AG04450 (cell line): ENCODE data around the gene MLIP. TPM values are rescaled to one million over a fixed set of nuclear protein-coding genes. Genes with fewer than 3 reads are reported as not detected.
"Not testable (repeated sequence)": the region's sequence is repeated elsewhere in the genome, so short reads cannot be mapped to it uniquely, and the experiment has no call there.

Experiments used
- CTCF ChIA-PET: fragments of 300-600, 350-600 bp; formaldehyde crosslinking; extraction: SDS; loops from one replicate; lab custom pipeline; 2022; ENCODE audit warnings: antibody characterized with exemption, inconsistent platforms; lab: Charles Lee
- POLR2A ChIA-PET: fragments of 350-600 bp; formaldehyde crosslinking; extraction: SDS; loops from one replicate; lab custom pipeline; 2021; ENCODE audit warnings: antibody characterized with exemption, inconsistent platforms; lab: Yijun Ruan, JAX
- DNase-seq: peaks from one replicate; pipeline ENCODE4 v3.0.0-alpha.2; 2011; ENCODE audit warnings: low read depth, low spot score
- H3K27ac ChIP-seq: one replicate; pipeline ENCODE4 v1.5.1; 2012; ENCODE audit warnings: low read depth, low read length, control low read depth
- H3K27me3 ChIP-seq: one replicate; pipeline ENCODE4 v1.6.0; 2012; ENCODE audit warnings: low read length; ENCODE audit not compliant: control insufficient read depth, insufficient read depth
- H3K4me3 ChIP-seq: 2 replicates; pipeline ENCODE4 v1.5.1; 2011; ENCODE audit warnings: mild to moderate bottlenecking, low read depth, low read length, control low read depth
- H3K9me3 ChIP-seq: 2 replicates; pipeline ENCODE4 v1.5.1; 2012; ENCODE audit warnings: low read length; ENCODE audit not compliant: control insufficient read depth, insufficient read depth
- CTCF ChIP-seq: IDR thresholded peaks from 2 replicates; pipeline ENCODE4 v1.5.1; 2011; ENCODE audit warnings: low read depth, low read length, control low read depth, inconsistent platforms
- polyA plus RNA-seq: library from polyadenylated mRNA; depleted of rRNA; stranded (reverse); fragments of >200 nt; gene quantifications from 2 replicates; pipeline ENCODE4 v1.2.3, GENCODE V29; 2011

MLIP gene
- polyA plus RNA-seq, 1 experiment: not detected

GRCh38 chr6:54194067-54194466 is 82.8 kb downstream of the MLIP start:
- ChIA-PET POLR2A (no interaction called here), CTCF (interaction anchor here (1.0 kb wide), 1 partner anchor 17 kb away, joined by 3 read pairs; no protein-coding TSS in a partner anchor)
- peak; percentile 3 for DNase-seq
- no peaks in the 10 kb centered on the region for H3K27me3 ChIP-seq
- no peak overlapping the region for H3K4me3 ChIP-seq
- H3K9me3 ChIP-seq: no peaks in the 10 kb centered on the region
- no peak overlapping the region for H3K27ac ChIP-seq
- TF ChIP-seq CTCF: no peak

GRCh38 chr6:54195637-54196036 is 84.4 kb downstream of the MLIP start:
- no peak for TF ChIP-seq CTCF
- no peak for DNase-seq
- no peak overlapping the region for H3K27ac ChIP-seq
- no peaks in the 10 kb centered on the region for H3K27me3 ChIP-seq
- ChIA-PET POLR2A (no interaction called here), CTCF (no interaction called here)
- H3K9me3 ChIP-seq: no peaks in the 10 kb centered on the region
- no peak overlapping the region for H3K4me3 ChIP-seq

- DNase-seq: no peak
- Histone ChIP-seq H3K9me3 (no peaks in the 10 kb centered on the region), H3K27ac (no peak overlapping the region), H3K4me3 (no peak overlapping the region), H3K27me3 (no peaks in the 10 kb centered on the region)
- TF ChIP-seq CTCF: no peak
- ChIA-PET POLR2A (no interaction called here), CTCF (no interaction called here)
Measured at GRCh38 chr6:54196905-54197304, 85.7 kb downstream of the MLIP start.

GRCh38 chr6:54198134-54198533 is 86.9 kb downstream of the MLIP start:
- Histone ChIP-seq H3K9me3 (no peaks in the 10 kb centered on the region), H3K27me3 (no peaks in the 10 kb centered on the region), H3K27ac (no peak overlapping the region), H3K4me3 (no peak overlapping the region)
- no peak for TF ChIP-seq CTCF
- ChIA-PET POLR2A (no interaction called here), CTCF (no interaction called here)
- DNase-seq: no peak

- H3K27ac ChIP-seq, H3K27me3 ChIP-seq, H3K9me3 ChIP-seq, DNase-seq, H3K4me3 ChIP-seq, CTCF ChIA-PET, POLR2A ChIA-PET: not testable (repeated sequence)
Measured at GRCh38 chr6:54203474-54204035, 92.3 kb downstream of the MLIP start.
